ENCODE data around the gene LYSMD2.

LYSMD2 gene

DNA sequence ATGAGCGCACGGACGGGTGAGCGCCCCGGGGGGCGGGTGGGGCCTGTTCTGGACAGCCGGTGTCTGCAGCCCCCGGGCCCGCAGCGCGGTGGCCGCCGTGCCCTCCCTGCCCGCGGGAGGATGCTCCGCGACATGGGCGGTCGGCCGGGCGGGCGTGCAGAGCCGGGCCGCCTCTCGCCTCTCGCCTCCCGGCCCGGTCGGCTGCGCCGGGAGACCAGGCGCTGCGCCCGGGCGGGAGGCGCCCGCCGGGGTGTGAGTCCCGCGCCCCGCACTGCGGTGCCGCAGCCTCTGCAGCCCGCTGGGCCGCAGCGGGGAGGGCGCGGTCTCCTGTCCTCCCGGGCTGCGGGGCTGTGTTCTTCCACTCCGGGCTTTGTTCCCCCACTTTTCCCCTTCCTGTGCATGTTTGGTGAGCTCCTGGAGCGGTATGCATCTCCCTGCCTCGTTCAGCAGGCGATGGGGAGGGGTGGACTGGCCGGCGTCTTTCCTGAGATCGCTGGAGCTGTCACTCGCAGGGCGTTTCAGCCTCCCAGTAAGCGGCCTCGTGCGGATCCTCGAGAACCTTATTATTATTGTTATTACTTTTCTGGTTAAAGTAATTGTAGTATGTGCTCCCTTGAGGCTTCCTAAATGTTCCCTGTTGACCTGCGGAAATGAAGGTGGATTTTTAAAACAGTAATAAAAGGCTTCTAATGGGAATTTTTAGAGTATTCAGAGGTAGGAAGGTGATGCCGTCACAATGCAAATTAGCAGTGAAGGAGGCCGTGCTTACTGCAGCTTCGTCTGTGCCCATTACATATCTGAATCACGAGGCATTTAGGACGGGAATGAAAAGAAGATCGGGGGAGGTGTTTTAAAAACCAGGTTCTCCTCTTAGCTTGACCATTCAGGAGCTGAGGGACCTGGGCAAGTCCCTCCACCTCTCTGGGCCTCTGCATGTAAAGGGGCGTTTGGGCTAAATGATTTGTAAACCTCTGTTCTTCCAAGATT, 14.5 kb upstream of the LYSMD2 start:
- no peak for DNase-seq

DNA sequence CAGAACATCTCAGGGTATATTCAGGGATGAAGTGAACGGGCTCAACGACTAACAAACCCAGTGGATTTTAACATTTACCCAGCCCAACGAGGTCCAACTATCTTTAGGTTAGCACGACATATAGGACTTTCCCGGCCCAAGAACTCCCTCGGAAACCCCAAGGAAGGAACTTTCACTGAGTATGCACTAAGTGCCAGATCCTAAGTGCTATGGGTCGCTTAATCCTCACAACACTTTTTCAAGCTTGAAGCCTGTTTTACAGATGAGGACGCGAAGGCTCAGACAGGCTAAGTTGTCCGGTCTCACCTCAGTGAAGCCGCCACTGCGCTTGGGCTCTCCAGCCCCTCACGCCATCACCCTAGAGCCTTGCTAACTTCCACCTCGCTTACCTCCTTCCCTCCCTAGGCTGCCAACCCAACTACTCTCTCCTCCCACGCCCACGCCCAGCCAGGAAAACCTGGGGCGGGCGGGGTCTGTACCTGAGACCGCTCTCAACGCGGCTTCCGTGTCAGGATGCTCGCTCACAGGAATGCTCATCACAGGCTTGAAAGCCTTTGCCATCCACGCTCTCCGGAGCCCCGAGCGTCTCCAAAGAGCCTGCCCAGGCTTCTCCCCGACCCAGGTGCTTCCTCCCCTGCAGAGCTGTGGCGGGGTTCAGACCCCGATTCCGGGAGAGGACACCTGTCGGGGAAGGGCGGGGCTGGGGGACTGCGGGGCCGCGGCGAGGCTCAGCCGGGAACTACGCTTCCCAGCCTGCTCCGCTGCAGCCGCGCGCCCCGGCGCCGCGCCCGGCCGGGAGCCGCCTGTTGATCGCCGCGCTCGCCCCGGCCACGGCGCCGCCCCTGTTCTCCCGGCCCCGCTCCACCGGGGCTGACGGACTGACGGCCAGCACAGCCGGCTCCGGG, 13.6 kb upstream of the LYSMD2 start, which contains the start of gene TMOD2:
Gene TMOD2 (plus strand): TSS at position 806 of the 905 bp plus-strand sequence. CDS start 14,845 bp downstream, outside the sequence.
- peak; percentile 53 for DNase-seq

DNA sequence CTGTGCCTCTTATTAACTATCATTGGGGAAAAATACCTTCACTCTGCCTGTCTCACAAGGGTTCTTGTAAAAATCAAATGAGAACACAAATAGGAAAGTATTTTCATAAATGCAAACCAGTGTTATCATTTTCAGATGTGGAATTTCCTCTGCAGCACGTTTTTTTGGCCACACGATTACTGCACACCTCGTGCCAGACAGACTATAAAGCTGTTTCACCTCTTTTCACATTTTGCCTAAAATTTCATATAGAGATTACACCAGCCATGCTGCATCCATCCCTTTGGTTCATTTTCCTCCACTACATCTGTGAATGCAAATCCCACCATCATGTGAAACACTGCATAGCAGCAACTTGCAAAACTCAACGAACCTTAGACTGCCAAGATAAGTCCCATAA, 12.7 kb upstream of the LYSMD2 start:
- DNase-seq = no peak

DNA sequence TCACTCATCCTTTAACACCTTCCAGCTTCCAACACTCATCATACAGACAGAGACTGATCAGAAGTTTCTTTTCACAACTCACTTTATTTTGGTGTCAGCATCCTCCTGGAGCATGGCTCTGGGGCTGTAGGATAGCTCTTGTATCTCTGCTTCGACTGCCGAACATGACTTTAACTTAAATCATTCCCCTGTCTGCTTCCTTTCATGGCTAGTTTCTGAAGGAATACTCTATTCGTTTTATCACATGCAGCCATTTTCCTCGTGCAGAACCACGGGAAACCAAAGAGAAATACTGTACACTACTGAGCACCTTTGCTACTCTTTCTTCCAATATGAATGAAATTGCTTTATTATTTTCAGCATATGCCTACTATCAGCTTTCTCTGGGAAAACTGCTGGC, 11.9 kb upstream of the LYSMD2 start:
- DNase-seq = no peak

DNA sequence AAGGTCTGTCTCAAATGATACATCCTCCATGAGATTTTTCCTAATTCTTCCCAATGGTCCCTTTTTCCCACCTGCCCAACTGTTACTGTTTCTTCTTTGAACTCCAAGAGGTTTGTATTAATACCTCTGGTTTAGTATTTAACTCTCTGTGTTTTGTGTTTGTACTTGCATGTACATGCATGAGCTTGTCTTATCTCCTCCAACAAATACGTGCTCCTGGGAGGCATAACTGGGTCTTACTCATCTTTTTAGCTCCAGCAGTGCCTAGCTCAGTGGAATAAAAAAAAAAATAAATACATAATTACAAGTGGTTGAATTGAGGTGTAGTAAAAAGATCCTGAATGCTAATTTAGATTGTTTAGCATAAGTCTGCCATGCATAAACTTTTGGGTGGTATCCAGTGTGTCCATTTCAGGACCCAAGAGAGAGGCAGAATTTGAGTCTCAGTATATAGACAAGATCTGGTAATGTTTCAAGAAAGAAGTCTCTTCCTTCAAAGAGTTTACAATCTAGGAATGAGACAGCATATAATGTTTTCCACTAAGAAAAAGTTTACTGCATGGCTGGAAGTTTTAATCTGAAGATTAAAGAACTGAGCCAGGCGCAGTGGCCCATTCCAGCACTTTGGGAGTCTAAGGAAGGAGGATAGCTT, 1.7 kb upstream of the LYSMD2 start:
- DNase-seq = no peak

DNA sequence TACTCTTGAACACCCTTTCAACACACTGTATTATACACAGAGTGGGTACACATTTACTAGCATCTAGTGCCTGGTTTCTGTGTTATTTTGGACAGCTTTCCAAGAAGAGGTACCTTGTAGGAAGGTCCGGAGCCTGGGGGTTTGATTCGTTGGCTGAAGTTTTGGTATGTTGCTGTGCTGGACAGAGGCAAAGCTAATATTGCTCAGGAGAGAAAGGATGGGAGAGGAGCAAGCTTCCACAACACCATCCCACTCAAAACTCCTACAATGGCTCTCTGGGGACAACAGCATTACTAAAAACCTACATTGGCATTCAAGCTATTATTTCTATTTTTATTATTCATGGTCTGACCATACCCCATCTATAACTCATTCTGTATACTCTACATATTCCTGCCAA, 1.1 kb upstream of the LYSMD2 start:
- no peak for DNase-seq

DNA sequence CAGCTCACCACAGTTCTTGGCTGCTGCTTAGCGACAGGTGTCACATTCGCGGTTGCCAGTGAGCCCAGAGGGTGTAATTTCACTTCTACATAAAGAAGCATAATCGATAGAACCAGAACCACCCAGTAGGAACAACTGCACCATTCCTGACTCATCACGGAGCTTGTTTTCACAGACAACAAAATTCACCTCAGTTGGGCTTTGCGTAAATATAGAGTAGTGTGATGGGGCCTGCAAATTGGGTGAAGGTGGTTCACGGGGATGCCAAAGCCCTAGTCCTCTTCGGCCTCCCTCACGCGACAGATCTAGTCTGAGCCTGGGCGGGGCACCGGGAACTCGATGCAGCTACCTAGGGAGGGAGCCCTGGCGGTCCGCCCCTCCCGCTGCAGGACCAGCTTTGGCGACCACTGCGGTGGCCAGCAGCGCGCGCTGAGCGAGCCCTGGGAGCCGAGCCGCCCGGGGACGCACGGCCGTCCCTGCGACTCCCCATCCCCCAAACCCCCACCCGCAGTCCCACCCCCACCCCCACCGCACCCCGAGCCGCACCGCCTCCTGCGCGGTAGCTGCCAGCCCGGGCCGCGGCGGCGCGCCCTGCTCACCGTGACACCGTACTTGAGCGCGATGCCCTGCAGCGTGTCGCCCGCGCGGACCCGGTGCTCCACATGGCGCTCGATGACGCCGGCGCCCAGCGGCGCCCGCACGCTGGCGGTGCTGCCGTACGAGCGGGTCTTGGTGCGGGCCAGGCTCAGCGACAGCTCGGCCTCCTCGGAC, 519 bp downstream of the LYSMD2 start:
- peak; percentile 60 for DNase-seq

DNA sequence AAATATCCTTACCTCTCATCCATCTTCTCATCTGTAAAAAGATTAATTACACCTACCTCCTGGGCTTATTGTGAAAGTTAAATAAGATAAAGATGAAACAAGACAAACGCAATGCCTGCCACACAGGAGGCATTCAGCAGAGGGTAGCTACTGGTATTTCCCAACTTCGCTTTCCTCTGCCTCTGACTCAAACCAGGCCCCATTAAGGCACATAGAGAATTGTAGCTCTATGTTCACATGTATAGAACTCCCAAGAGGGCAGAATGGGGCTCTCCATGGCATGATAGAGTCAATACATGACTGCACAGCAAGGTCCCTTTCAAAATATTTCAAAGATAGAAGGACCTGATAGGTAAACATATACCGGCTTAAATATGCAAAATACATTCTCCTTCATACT, 1.4 kb downstream of the LYSMD2 start:
- DNase-seq = no peak

DNA sequence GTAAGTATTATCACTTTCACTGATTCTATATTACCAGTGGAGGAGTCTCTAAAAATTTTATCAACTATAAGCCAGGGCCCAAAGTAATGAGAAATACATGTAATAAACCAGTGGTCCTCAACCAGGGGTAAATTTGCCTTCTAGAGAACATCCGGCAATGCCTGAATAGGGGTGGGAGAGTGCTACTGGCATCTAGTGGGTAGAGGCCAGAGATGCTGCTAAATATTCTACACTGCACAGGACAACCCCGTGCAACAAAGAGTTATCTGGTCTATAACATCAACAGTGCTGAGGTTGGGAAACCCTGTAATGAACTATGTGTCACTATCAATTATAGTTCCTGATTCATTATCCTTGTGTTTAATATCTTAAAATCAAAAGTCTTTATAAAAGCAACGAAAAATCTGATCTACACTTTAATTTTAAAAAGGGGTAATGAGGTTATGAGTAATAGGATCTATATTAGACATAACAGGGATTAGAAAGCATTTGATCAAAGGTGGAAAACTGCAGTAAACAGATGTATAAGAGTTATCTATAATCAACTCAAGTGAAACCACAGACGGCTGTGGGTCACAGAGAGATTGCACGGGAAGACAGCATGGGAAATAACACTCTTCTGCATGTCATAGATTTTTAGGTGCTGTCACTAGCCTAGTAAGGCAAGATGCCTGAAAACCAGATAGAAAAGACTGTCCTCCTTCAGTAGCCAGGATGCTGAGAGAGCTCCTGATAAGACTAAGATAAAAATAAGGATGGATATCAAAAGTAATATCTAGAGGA, 2.0 kb downstream of the LYSMD2 start:
- peak; percentile 55 for DNase-seq

DNA sequence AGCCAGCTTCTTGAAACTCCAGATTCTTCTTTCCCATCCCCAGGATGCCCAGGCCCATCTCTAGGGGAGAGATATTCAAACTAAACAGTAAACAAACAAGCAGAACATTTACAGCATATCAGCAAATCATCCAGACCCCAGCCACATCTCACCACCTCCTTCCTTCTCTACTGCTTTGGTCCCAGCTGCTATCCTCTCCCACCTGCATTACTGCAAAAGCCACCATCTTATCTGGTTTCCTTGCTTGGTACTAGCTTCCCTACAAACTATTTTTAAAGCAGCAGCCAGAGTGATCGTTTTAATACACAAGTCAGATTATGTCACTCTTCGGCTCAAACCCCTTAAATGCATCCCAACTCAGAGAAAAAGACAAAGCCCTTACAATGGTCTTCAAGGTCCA, 4.8 kb downstream of the LYSMD2 start:
- DNase-seq = no peak

DNA sequence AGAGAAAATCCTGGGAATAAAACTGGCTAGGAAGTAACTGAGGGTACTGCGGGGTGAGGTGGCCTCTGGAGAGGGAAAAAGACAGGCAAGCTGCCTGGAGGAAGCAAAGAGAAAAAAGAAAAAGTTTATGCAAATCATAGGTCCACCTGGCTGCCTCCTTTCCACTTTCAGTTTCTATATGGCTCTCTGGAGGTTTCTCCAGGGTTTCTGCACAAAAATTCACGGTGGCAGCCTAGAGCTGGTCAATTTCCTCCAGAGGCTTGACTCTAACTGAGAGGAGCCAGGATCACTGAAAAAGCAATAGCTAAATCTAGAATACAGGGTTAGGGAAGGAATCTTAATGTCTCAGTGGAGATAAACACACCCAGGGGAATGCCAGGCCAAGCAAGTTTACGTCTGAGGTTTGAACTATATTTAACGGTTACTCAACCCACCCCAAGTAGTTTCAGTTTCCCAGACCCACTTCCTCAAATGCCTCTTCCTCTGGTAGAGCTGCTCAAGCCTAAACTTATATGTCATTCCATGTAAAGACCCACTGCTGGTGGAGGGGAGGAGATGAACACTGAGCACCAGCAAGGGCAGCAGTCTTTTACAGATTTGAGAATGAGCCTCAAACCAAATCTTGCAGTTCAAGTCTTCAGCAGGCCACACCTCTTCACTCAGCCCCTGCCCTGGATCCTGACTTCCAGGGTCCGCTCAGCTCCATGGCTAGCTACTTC, 5.7 kb downstream of the LYSMD2 start:
- DNase-seq = peak; percentile 67

DNA sequence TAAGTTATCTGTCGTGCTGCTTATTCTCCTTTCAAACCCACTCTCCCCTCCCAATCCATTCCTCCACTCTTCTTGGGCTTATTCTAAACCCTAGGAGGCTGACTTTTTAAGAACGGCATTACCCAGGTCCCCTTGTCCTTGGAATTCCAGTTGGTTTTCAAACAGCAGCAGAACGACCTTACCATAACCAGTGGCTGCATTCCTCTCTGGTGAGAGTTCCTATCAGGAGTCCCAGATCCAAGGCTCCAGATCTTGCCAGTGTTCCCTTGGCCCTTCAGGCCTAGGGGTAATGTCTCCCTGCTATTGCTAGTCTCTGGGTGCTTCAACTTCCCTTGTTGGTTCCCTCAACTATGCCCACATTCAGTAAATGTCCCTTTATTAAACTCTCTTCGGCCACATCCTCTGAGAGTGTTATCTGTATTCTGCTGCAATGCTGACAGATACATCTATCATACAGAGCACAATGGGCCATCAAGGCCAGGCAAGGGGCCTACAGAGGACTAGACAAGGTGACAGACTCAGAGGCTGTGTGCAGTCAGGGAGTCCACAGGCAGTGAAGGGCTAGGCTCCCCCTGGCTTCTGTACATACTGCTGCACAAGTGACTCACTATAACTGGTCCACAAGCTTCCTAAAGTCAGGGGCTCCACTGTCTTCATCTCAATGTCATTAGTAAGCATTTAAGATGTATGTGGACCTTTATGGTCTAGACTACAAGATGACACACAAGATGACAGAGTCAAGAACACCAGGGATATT, 10.1 kb downstream of the LYSMD2 start:
- DNase-seq = no peak

DNA sequence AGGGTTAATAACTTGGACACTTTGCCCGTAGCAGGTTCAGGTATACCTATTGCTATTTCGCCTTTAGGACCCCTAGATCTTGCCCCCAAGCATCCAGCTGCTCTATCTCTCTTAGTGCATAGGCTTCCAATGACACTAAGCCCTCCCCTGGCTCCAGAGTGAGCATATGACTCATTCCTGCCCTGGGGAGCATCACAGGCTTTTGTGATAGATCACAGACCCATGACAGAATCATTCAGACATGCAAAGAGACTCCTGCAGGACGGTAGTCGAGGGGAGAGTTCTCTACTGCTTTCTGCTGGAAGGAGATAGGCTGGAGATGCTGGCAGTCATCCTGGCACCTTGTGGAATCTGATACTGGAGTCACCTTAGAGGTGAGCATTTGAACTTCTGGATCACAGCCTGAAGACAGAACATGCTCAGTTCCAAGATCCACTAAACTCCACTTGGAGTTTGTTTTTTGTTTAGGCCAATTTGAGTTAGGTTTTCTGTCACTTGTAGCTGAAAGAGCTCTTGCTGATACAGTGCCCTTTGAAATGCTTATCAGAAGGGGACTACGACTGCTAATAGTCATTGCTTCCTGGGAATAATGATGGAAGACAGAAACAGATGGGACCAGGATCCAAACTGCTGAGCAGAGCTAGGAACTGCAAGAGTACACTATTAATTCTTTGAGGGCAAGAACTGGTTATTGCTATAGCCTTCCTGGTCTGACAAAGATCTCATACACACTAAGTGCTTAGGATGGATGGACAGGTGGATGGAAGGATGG, 11.0 kb downstream of the LYSMD2 start:
- DNase-seq = no peak

DNA sequence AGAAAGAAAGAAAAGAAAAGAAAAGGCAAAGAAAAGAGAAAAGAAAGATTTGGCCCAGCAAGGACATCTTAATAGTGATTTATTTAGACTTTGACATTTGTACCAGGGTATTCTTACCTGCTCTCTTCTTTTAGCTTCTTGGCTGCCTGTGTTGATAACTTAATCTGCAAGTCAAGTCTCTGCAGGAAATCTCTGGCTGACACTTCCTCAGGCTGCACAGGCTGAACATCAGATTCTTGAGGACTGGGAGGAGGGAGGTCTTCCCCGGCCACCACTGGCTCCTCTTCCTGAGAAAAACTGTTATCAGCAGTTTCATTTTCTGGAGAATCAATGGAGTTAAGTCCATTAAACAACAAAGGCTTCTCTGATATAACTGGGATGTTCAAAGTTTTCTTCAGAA, 12.8 kb downstream of the LYSMD2 start:
- no peak for DNase-seq

DNA sequence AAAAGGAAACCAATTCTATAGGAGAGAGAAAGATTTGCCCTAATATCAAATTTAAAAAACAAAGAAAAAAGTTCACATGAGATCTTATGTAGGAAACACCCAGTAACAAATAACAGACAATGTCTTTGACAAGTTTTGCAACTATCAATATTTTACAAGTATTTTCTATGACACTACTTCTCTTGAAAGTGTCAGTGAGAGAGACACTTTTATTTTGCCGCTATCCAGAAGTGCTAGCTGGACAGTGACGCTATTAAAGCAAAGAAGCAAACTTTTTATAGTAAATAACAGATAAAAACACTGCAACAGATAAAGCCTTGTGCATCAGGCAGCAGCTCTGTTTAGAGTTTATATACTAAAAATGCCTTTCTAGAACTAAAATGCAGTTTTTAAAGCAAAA, 13.3 kb downstream of the LYSMD2 start:
- no peak for DNase-seq

DNA sequence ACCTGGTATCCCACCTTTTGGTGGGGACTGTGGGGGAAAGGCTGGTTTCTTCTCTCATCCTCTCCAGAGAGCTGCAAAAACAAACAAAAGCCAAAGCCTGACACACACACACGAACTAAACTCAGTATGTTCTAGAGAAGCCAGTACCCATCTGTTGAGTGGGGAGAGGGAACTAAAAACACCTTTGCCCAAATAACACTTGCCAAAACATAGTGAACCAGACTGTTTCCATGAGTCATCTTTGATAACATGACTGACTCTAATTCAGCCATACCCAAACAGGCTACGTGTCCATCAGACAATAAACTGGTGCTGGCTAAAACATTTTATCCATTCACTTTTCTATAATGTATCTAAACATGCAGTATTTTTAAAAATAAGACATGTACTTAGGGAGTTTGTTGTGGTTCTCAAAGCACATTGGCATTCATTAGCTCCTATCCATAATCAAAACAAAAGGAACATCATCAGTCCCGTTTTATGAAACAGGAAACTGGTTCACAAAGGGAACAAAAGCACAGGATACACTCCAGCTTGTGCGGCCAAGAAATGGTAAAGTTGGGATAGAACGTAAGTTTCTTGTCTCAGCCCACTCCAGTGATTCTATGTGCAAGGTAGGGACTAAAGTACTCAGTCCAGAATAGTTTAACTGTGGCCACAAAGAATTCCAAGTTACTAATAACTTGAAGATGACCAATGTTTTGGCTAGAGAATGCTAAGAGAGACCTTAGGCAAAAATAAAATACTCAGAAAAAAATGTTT, 16.1 kb downstream of the LYSMD2 start:
- no peak for DNase-seq

DNA sequence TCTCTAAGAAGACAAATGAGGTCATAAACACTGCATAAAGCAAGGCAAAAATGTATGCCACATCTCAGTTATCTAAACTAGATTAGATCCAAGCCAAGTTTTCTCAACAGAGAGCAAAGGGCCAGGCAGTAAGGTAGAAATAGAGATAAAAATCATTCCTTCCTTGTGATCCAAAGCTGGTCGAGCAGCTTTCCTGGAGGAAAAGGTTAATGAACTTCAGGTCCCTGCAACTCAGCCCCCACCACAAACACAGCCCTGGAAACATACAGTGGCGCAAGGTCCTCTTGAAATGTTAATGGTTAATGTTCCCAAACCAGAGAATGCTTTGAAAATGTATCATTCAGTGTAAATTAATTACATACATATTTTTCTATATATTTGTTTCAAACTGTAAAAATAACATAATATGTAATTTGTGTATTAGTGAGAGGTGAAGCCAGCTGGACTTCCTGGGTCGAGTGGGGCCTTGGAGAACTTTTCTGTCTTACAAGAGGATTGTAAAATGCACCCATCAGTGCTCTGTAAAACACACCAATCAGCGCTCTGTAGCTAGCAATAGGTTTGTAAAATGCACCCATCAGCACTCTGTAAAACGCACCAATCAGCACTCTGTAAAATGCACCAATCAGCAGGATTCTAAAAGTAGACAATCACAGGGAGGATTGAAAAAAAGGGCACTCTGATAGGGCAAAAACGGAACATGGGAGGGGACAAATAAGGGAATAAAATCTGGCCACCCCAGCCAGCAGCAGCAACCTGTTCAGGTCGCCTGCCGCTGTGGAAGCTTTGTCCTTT, 17.1 kb downstream of the LYSMD2 start:
- no peak for DNase-seq
